K562 (cell line): ENCODE measurements around the gene MED22. TPM values are rescaled to one million over a fixed set of nuclear protein-coding genes. Genes with fewer than 3 reads are reported as not detected.

Source experiments
- CTCFL ChIP-seq: IDR thresholded peaks from 2 replicates; pipeline ENCODE4 v1.6.1; 2011; ENCODE audit warnings: borderline replicate concordance, low read depth, mild to moderate bottlenecking, moderate library complexity, low read length; ENCODE audit not compliant: insufficient read depth, poor library complexity, severe bottlenecking
- SREBF1 ChIP-seq: fragments of 150-350 bp; IDR thresholded peaks from 2 replicates; pipeline ENCODE4 v1.6.1; 2014; ENCODE audit warnings: antibody characterized with exemption, low read depth, low read length, borderline replicate concordance
- TEAD4 ChIP-seq, 2 experiments: sonication (generic) in 1 of 2; formaldehyde crosslinking in 1 of 2; IDR thresholded peaks; 2 replicates each; pipeline versions ENCODE4 v1.6.1 to v1.8.0; 2012 to 2022; ENCODE audit warnings: borderline replicate concordance in 1 of 2, inconsistent platforms in 1 of 2, low read length in 1 of 2, mild to moderate bottlenecking in 1 of 2, missing genetic modification reagents in 1 of 2
- TRIM28 ChIP-seq: fragments of 450-650 bp; IDR thresholded peaks from 2 replicates; pipeline ENCODE4 v1.6.1; 2017
- TSHZ1 ChIP-seq: fragments of 250-450 bp; sonication (Bioruptor Pico); IDR thresholded peaks from 2 replicates; pipeline ENCODE4 v1.4.0; 2020; ENCODE audit warnings: mild to moderate bottlenecking, moderate library complexity
- USF2 ChIP-seq: sonication (generic); formaldehyde crosslinking; IDR thresholded peaks from 2 replicates; pipeline ENCODE4 v1.5.0; 2020; ENCODE audit warnings: missing genetic modification reagents
- WHSC1 ChIP-seq: IDR thresholded peaks from one replicate; pipeline ENCODE4 v1.6.1; 2012; ENCODE audit warnings: low read length, control low read depth, inconsistent platforms
- polyA plus RNA-seq, 8 experiments: library from polyadenylated mRNA; depleted of rRNA in 4 of 8; stranded (reverse) in 5 of 8; unstranded in 3 of 8; fragments of >200 nt; fragmentation: Nextera tagmentation in 2 of 8; fragmentation: Illumina TruSeq in 1 of 8; extraction: Ambion mirVana in 2 of 8; extraction: Trizol in 1 of 8; gene quantifications; 2 replicates each; pipeline versions ENCODE4 v1.2.1 to v1.2.3, GENCODE V29; 2011 to 2014; ENCODE audit warnings: inconsistent platforms in 1 of 8, missing spikeins in 1 of 8
- total RNA-seq, 7 experiments: library from RNA; depleted of rRNA in 6 of 7; stranded (reverse); fragments of >200 nt in 6 of 7; fragmentation: Illumina TruSeq in 2 of 7; extraction: Trizol in 2 of 7; gene quantifications; 2 replicates each; pipeline versions ENCODE4 v1.2.1 to v1.2.3, GENCODE V29; 2011 to 2021; ENCODE audit warnings: low replicate concordance in 1 of 7

MED22 gene
- total and polyA plus RNA-seq, 9 of the 15 experiments (the other 6 are each of a cell fraction or from before 2014, with no cell fraction given): 0.73 to 35.6 (median 22.3) TPM

- no peak for TF ChIP-seq CTCFL
- TF ChIP-seq SREBF1: no peak
- no peak for TF ChIP-seq WHSC1
- no peak for TF ChIP-seq USF2 (CRISPR knock-in tag)
- TF ChIP-seq TEAD4 (IDR thresholded peaks at IDR 0.05; ENCODE audit: low read length): no peak
- TF ChIP-seq TEAD4 (CRISPR knock-in tag; IDR thresholded peaks at IDR 0.05; ENCODE audit: borderline replicate concordance): no peak
- no peak for TF ChIP-seq TSHZ1 (CRISPR knock-in tag)
- TF ChIP-seq TRIM28: no peak
Observed at GRCh38 chr9:133323211-133323610, 24.7 kb downstream of the MED22 start (continued).
